ENCODE results near the gene TAS2R3. TPM values are rescaled to one million over a fixed set of nuclear protein-coding genes. Genes with fewer than 3 reads are reported as not detected.
"Not testable (repeated sequence)": the region's sequence is repeated elsewhere in the genome, so short reads cannot be mapped to it uniquely, and the experiment has no call there.

Gene TAS2R3
- total RNA-seq, 2 donors from 2014 or later, result 1.6 to 2.6 TPM

DNA sequence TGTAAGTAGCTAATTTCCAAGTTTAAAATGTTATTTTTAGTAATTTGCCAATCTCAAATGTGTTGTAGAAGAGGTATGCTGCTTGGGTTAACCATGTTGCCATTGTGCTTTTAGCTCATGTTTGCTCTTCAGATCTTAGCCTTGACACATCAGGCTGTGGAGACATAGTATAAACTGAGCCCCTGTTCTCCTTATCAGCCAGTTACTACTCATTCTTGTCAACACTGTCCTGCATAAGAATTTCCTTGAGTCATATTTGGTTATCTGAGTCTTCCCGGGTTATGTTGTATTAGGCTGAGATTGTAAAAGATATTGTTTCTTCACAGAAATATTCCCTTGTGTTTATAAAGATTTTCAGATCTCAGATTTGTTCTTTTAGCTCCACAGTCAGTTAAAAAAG, 21.7 kb upstream of the TAS2R3 start:
- Mint-ChIP-seq H3K9me3 (no peaks in the 10 kb centered on the region), H3K4me3 (no peak overlapping the region), H3K27me3 (ENCODE audit: insufficient read depth) (no peaks in the 10 kb centered on the region), H3K4me1 (peaks cover 27% of the 10 kb centered on the region), H3K36me3 (ENCODE audit: low read depth) (peaks cover 66% of the 10 kb centered on the region), H3K27ac (no peak overlapping the region)
- Histone ChIP-seq H3K27ac (ENCODE audit: low read depth, low read length) (no peak overlapping the region), H3K27me3 (ENCODE audit: control insufficient read depth, insufficient read depth, low read length, poor library complexity, severe bottlenecking) (no peaks in the 10 kb centered on the region), H3K9ac (ENCODE audit: extremely low read depth, low read length, poor library complexity, severe bottlenecking) (no peak overlapping the region), H3K36me3 (ENCODE audit: control insufficient read depth, insufficient read depth, low read length) (peaks cover 67% of the 10 kb centered on the region), H3K9me3 (ENCODE audit: control insufficient read depth, low read length) (no peaks in the 10 kb centered on the region), H3K4me1 (ENCODE audit: control insufficient read depth, insufficient read depth, low read length) (peaks cover 15% of the 10 kb centered on the region), H3K4me3 (ENCODE audit: low read length) (peak overlapping the region; percentile 2)
- 71% methylated on average over 1 of the region's 1 CpG; no CpG with 5 or more reads in 1 of the 2 experiments for WGBS, 2 experiments (ENCODE audit: insufficient coverage in 1 of 2, insufficient read length in 1 of 2)
- no peak for DNase-seq
- TF ChIP-seq, protein P1, sequence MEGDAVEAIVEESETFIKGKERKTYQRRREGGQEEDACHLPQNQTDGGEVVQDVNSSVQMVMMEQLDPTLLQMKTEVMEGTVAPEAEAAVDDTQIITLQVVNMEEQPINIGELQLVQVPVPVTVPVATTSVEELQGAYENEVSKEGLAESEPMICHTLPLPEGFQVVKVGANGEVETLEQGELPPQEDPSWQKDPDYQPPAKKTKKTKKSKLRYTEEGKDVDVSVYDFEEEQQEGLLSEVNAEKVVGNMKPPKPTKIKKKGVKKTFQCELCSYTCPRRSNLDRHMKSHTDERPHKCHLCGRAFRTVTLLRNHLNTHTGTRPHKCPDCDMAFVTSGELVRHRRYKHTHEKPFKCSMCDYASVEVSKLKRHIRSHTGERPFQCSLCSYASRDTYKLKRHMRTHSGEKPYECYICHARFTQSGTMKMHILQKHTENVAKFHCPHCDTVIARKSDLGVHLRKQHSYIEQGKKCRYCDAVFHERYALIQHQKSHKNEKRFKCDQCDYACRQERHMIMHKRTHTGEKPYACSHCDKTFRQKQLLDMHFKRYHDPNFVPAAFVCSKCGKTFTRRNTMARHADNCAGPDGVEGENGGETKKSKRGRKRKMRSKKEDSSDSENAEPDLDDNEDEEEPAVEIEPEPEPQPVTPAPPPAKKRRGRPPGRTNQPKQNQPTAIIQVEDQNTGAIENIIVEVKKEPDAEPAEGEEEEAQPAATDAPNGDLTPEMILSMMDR (conservative IDR thresholded peaks at IDR 0.05), result no peak

DNA sequence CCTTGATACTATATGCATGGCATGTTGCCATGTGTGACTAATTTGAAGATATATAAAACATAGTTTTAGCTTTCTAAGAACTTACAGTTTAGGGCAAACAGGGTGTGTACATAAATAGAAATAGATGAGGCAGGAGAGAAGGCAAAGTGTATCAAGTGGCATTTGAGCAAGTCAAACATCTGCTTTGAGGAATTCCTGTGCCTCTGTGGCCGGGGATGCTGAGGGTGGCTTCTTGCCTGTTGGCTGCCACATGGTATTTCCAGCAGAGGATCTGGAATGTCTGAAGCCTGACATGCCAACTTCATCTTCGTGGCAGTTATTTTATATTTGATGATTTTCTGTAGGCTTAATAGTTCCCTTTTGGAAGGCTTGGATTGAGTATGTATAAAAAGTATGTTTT, 19.8 kb upstream of the TAS2R3 start:
- Mint-ChIP-seq H3K27me3 (ENCODE audit: insufficient read depth) (no peaks in the 10 kb centered on the region), H3K4me1 (peaks cover 21% of the 10 kb centered on the region), H3K4me3 (no peak overlapping the region), H3K27ac (no peak overlapping the region), H3K9me3 (no peaks in the 10 kb centered on the region), H3K36me3 (ENCODE audit: low read depth) (peaks cover 77% of the 10 kb centered on the region)
- TF ChIP-seq, protein P1 (conservative IDR thresholded peaks at IDR 0.05), result no peak
- Histone ChIP-seq H3K9me3 (ENCODE audit: control insufficient read depth, low read length) (peaks cover 8% of the 10 kb centered on the region), H3K4me1 (ENCODE audit: control insufficient read depth, insufficient read depth, low read length) (peaks cover 15% of the 10 kb centered on the region), H3K36me3 (ENCODE audit: control insufficient read depth, insufficient read depth, low read length) (peaks cover 84% of the 10 kb centered on the region), H3K27me3 (ENCODE audit: control insufficient read depth, insufficient read depth, low read length, poor library complexity, severe bottlenecking) (no peaks in the 10 kb centered on the region), H3K9ac (ENCODE audit: extremely low read depth, low read length, poor library complexity, severe bottlenecking) (no peak overlapping the region), H3K27ac (ENCODE audit: low read depth, low read length) (no peak overlapping the region), H3K4me3 (ENCODE audit: low read length) (no peak overlapping the region)
- no peak for DNase-seq
- 94 to 100% methylated on average over 1 to 2 of the region's 2 CpGs for WGBS, 2 experiments (ENCODE audit: insufficient coverage in 1 of 2, insufficient read length in 1 of 2)

DNA sequence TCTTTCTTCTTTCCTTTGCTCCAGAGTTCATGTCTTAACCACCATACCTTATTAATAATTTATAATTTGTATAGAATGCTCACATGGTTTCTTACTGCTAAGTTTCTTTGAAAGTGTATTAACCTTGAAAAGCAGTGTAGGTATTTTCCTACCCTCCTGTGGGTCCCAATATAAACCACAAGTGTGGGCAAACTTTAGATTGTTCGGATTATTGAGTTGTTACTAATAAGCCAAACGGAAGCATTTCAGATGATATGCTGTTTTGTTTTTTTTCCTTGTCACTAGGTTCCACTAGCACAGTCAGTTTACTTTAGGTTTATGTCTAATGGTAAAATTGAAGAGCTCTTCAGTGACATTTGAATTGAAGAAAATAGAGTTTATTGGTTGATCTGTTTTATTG, 15.5 kb upstream of the TAS2R3 start:
- H3K4me1 Mint-ChIP-seq, result no peaks in the 10 kb centered on the region
- H3K4me3 Mint-ChIP-seq, result no peak overlapping the region
- H3K9me3 Mint-ChIP-seq, result peaks cover 37% of the 10 kb centered on the region
- Histone ChIP-seq H3K4me1 (ENCODE audit: control insufficient read depth, insufficient read depth, low read length) (no peaks in the 10 kb centered on the region), H3K9ac (ENCODE audit: extremely low read depth, low read length, poor library complexity, severe bottlenecking) (no peak overlapping the region), H3K9me3 (ENCODE audit: control insufficient read depth, low read length) (peaks cover 50% of the 10 kb centered on the region), H3K27ac (ENCODE audit: low read depth, low read length) (no peak overlapping the region), H3K27me3 (ENCODE audit: control insufficient read depth, insufficient read depth, low read length, poor library complexity, severe bottlenecking) (no peaks in the 10 kb centered on the region), H3K36me3 (ENCODE audit: control insufficient read depth, insufficient read depth, low read length) (peaks cover 98% of the 10 kb centered on the region), H3K4me3 (ENCODE audit: low read length) (no peak overlapping the region)
- 95 to 100% methylated on average over 2 of the region's 2 CpGs for WGBS, 2 experiments (ENCODE audit: insufficient coverage in 1 of 2, insufficient read length in 1 of 2)
- TF ChIP-seq, protein P1 (conservative IDR thresholded peaks at IDR 0.05), result no peak
- peaks cover 87% of the 10 kb centered on the region for H3K36me3 Mint-ChIP-seq (ENCODE audit: low read depth)
- no peaks in the 10 kb centered on the region for H3K27me3 Mint-ChIP-seq (ENCODE audit: insufficient read depth)
- no peak for DNase-seq
- no peak overlapping the region for H3K27ac Mint-ChIP-seq

DNA sequence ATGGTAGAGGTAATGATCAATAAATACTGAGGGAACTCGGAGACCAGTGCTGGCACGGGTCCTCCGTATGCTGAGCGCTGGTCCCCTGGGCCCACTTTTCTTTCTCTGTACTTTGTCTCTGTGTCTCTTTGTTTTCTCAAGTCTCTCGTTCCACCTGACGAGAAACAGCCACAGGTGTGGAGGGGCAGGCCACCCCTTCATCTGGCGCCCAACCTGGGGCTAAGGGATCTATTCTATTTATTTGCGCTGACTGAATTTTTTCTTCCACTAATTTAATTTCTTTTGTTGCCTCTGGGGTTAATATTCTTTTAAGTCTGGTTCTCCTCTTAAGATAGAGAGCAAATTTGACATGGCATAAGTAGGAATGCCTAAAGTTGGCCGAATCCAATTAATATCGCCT, 12.0 kb upstream of the TAS2R3 start:
- H3K27ac Mint-ChIP-seq; H3K4me1 Mint-ChIP-seq; H3K4me1 ChIP-seq (ENCODE audit: control insufficient read depth, insufficient read depth, low read length); H3K4me3 Mint-ChIP-seq; H3K27ac ChIP-seq (ENCODE audit: low read depth, low read length); H3K27me3 ChIP-seq (ENCODE audit: control insufficient read depth, insufficient read depth, low read length, poor library complexity, severe bottlenecking); H3K9ac ChIP-seq (ENCODE audit: extremely low read depth, low read length, poor library complexity, severe bottlenecking); H3K27me3 Mint-ChIP-seq (ENCODE audit: insufficient read depth): not testable (repeated sequence)
- Mint-ChIP-seq H3K36me3 (ENCODE audit: low read depth) (peaks cover 91% of the 10 kb centered on the region), H3K9me3 (peaks cover 39% of the 10 kb centered on the region)
- Histone ChIP-seq H3K36me3 (ENCODE audit: control insufficient read depth, insufficient read depth, low read length) (peaks cover 96% of the 10 kb centered on the region), H3K4me3 (ENCODE audit: low read length) (peak overlapping the region; percentile 32), H3K9me3 (ENCODE audit: control insufficient read depth, low read length) (peaks cover 58% of the 10 kb centered on the region)
- peak; percentile 60 for DNase-seq
- 92 to 97% methylated on average over 8 to 10 of the region's 10 CpGs for WGBS, 2 experiments (ENCODE audit: insufficient coverage in 1 of 2, insufficient read length in 1 of 2)
